ENCODE data around the gene IER3IP1.

DNA sequence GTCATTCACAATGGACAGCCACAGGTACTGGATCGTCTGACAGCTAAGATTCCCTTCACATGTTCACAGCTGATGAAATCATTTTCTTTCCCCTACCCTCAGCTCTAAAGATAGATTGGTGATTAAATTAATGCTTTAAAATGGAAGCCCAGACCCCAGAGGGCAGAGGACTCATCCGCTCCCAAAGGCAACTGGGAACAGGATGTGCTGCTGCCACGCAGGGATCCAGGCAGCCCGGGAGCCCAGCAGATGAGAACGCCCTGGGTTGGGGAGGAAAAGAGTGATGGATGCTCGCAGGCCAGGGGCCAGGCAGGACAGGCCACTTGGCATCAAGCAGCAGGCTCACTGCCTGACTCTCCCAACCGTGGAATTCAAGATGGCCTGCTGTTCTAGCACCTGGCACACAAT, 67.2 kb downstream of the IER3IP1 start:
- TF ChIP-seq, protein P1, sequence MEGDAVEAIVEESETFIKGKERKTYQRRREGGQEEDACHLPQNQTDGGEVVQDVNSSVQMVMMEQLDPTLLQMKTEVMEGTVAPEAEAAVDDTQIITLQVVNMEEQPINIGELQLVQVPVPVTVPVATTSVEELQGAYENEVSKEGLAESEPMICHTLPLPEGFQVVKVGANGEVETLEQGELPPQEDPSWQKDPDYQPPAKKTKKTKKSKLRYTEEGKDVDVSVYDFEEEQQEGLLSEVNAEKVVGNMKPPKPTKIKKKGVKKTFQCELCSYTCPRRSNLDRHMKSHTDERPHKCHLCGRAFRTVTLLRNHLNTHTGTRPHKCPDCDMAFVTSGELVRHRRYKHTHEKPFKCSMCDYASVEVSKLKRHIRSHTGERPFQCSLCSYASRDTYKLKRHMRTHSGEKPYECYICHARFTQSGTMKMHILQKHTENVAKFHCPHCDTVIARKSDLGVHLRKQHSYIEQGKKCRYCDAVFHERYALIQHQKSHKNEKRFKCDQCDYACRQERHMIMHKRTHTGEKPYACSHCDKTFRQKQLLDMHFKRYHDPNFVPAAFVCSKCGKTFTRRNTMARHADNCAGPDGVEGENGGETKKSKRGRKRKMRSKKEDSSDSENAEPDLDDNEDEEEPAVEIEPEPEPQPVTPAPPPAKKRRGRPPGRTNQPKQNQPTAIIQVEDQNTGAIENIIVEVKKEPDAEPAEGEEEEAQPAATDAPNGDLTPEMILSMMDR (conservative IDR thresholded peaks at IDR 0.05): no peak
- TF ChIP-seq EZH2 (IDR thresholded peaks at IDR 0.05; ENCODE audit: low read depth): no peak
